NT2/D1 (cell line): ENCODE measurements around the gene SLFN14.

ENCODE experiments used
- YY1 ChIP-seq: IDR thresholded peaks from 2 replicates; pipeline ENCODE4 v1.6.1; 2011; ENCODE audit not compliant: insufficient read length, insufficient read depth
- ZNF274 ChIP-seq: IDR thresholded peaks from 2 replicates; pipeline ENCODE4 v1.6.1; 2011; ENCODE audit warnings: mild to moderate bottlenecking, low read depth, low read length

GRCh38 chr17:35607239-35607847, 46.7 kb upstream of the SLFN14 start:
- TF ChIP-seq ZNF274, result no peak
- TF ChIP-seq YY1, result no peak
